ENCODE measurements around the gene ACVR2B.

The ACVR2B gene

GRCh38 chr3:38469852-38470251 is 16.2 kb downstream of the ACVR2B start:
- no peak for TF ChIP-seq TAF1 (IDR thresholded peaks at IDR 0.05; ENCODE audit: borderline replicate concordance, insufficient read depth, low read length)
- TF ChIP-seq SIN3A (IDR thresholded peaks at IDR 0.05; ENCODE audit: borderline replicate concordance, insufficient read depth, low read length) = no peak
- TF ChIP-seq REST (IDR thresholded peaks at IDR 0.05; ENCODE audit: insufficient read depth in 1 of 2, low read depth in 2 of 2, low read length in 2 of 2) = no peak
- TF ChIP-seq FOXP2 (optimal IDR thresholded peaks at IDR 0.05; ENCODE audit: borderline replicate concordance, extremely low read depth, extremely low read length, insufficient read depth) = no peak
- no peak for TF ChIP-seq POLR2AphosphoS5 (IDR thresholded peaks at IDR 0.05; ENCODE audit: low read depth, low read length)

GRCh38 chr3:38471260-38471857 is 17.7 kb downstream of the ACVR2B start:
- TF ChIP-seq POLR2AphosphoS5 (IDR thresholded peaks at IDR 0.05; ENCODE audit: low read depth, low read length) = no peak

- no peak for TF ChIP-seq POLR2AphosphoS5 (IDR thresholded peaks at IDR 0.05; ENCODE audit: low read depth, low read length)
- TF ChIP-seq TAF1 (IDR thresholded peaks at IDR 0.05; ENCODE audit: borderline replicate concordance, insufficient read depth, low read length) = no peak
- TF ChIP-seq FOXP2 (optimal IDR thresholded peaks at IDR 0.05; ENCODE audit: borderline replicate concordance, extremely low read depth, extremely low read length, insufficient read depth) = no peak
- no peak for TF ChIP-seq SIN3A (IDR thresholded peaks at IDR 0.05; ENCODE audit: borderline replicate concordance, insufficient read depth, low read length)
- no peak for TF ChIP-seq REST (IDR thresholded peaks at IDR 0.05; ENCODE audit: insufficient read depth in 1 of 2, low read depth in 2 of 2, low read length in 2 of 2)
Measured at GRCh38 chr3:38472342-38472741, 18.7 kb downstream of the ACVR2B start.

- TF ChIP-seq REST (IDR thresholded peaks at IDR 0.05; ENCODE audit: insufficient read depth in 1 of 2, low read depth in 2 of 2, low read length in 2 of 2) (no peak), TAF1 (IDR thresholded peaks at IDR 0.05; ENCODE audit: borderline replicate concordance, insufficient read depth, low read length) (no peak), POLR2AphosphoS5 (IDR thresholded peaks at IDR 0.05; ENCODE audit: low read depth, low read length) (no peak), SIN3A (IDR thresholded peaks at IDR 0.05; ENCODE audit: borderline replicate concordance, insufficient read depth, low read length) (no peak), FOXP2 (optimal IDR thresholded peaks at IDR 0.05; ENCODE audit: borderline replicate concordance, extremely low read depth, extremely low read length, insufficient read depth) (no peak)
Measured at GRCh38 chr3:38473229-38473628, 19.5 kb downstream of the ACVR2B start.

- TF ChIP-seq FOXP2 (optimal IDR thresholded peaks at IDR 0.05; ENCODE audit: borderline replicate concordance, extremely low read depth, extremely low read length, insufficient read depth) = no peak
- TF ChIP-seq SIN3A (IDR thresholded peaks at IDR 0.05; ENCODE audit: borderline replicate concordance, insufficient read depth, low read length) = no peak
- no peak for TF ChIP-seq TAF1 (IDR thresholded peaks at IDR 0.05; ENCODE audit: borderline replicate concordance, insufficient read depth, low read length)
- no peak for TF ChIP-seq REST (IDR thresholded peaks at IDR 0.05; ENCODE audit: insufficient read depth in 1 of 2, low read depth in 2 of 2, low read length in 2 of 2)
- no peak for TF ChIP-seq POLR2AphosphoS5 (IDR thresholded peaks at IDR 0.05; ENCODE audit: low read depth, low read length)
Measured at GRCh38 chr3:38474928-38475605, 21.4 kb downstream of the ACVR2B start.

All from PFSK-1 (cell line).